Neutrophil (primary cell): ENCODE results near the gene MRPL39.

Source experiments
- H3K27ac ChIP-seq: fragments of 200-600 bp; sonication (generic); 2 replicates; pipeline ENCODE4 v1.5.1; 2016; ENCODE audit warnings: mild to moderate bottlenecking, moderate library complexity
- H3K27me3 ChIP-seq: fragments of 200-600 bp; sonication (generic); 2 replicates; pipeline ENCODE4 v1.6.0; 2016; ENCODE audit warnings: mild to moderate bottlenecking
- H3K36me3 ChIP-seq: fragments of 200-600 bp; sonication (generic); 2 replicates; pipeline ENCODE4 v1.5.1; 2017
- H3K4me1 ChIP-seq, 2 experiments: fragments of 200-600 bp in 1 of 2; sonication (generic) in 1 of 2; 1 replicate in 1 of 2; 2 replicates in 1 of 2; pipeline versions ENCODE4 v1.5.1 to v1.6.1; 2013 to 2016; ENCODE audit warnings: low read depth in 1 of 2, low read length in 1 of 2, mild to moderate bottlenecking in 1 of 2, moderate library complexity in 1 of 2; ENCODE audit not compliant: control insufficient read depth in 1 of 2, insufficient read depth in 1 of 2
- H3K4me3 ChIP-seq, 2 experiments: fragments of 200-600 bp in 1 of 2; sonication (generic) in 1 of 2; 1 replicate in 1 of 2; 2 replicates in 1 of 2; pipeline ENCODE4 v1.5.1; 2013 to 2016; ENCODE audit warnings: low read depth in 1 of 2, low read length in 1 of 2, mild to moderate bottlenecking in 1 of 2, moderate library complexity in 1 of 2
- H3K9me3 ChIP-seq: fragments of 200-600 bp; sonication (generic); 2 replicates; pipeline ENCODE4 v1.5.1; 2016
- CTCF ChIP-seq: fragments of 200-600 bp; sonication (generic); IDR thresholded peaks from 2 replicates; pipeline ENCODE4 v1.5.1; 2016; ENCODE audit warnings: antibody characterized with exemption

The MRPL39 gene

DNA sequence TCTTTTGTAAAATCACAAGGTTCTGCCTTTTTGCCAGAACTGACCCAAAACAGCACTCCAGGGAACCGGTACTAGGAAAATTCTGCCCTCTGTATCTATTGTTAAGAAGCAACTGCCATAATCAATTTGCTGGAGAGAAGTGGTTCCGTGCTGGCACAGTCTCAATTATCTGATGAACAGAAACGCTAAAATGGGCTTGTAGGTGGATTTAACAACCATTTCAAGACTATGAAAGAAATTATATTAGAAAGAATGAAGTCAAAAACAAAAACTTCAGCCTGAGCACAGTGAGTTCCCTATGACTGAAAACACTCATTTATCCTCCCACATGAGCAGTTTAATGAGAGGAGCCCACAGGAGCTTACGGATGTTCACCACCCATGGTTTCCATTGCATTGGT is 36.2 kb upstream of the MRPL39 start:
- no peak overlapping the region for H3K27ac ChIP-seq
- H3K27me3 ChIP-seq, result peaks cover 45% of the 10 kb centered on the region
- TF ChIP-seq CTCF, result no peak
- H3K9me3 ChIP-seq, result no peaks in the 10 kb centered on the region
- H3K36me3 ChIP-seq, result no peaks in the 10 kb centered on the region
- H3K4me1 ChIP-seq, result peaks cover 0 to 13% of the 10 kb centered on the region in 2 experiments
- no peak overlapping the region for H3K4me3 ChIP-seq

- H3K27me3 ChIP-seq, result peaks cover 71% of the 10 kb centered on the region
- H3K4me1 ChIP-seq, result peaks cover 0 to 13% of the 10 kb centered on the region in 2 experiments
- H3K36me3 ChIP-seq, result no peaks in the 10 kb centered on the region
- no peak for TF ChIP-seq CTCF
- no peak overlapping the region for H3K27ac ChIP-seq
- H3K9me3 ChIP-seq, result no peaks in the 10 kb centered on the region
- no peak overlapping the region for H3K4me3 ChIP-seq
Observed at GRCh38 chr21:25640943-25641292, 33.6 kb upstream of the MRPL39 start.

GRCh38 chr21:25640202-25640942 is 33.1 kb upstream of the MRPL39 start:
- H3K27ac ChIP-seq, result no peak overlapping the region
- H3K36me3 ChIP-seq, result no peaks in the 10 kb centered on the region
- peaks cover 71% of the 10 kb centered on the region for H3K27me3 ChIP-seq
- no peak for TF ChIP-seq CTCF
- H3K4me1 ChIP-seq, result peaks cover 0 to 13% of the 10 kb centered on the region in 2 experiments
- H3K4me3 ChIP-seq, result no peak overlapping the region
- no peaks in the 10 kb centered on the region for H3K9me3 ChIP-seq

DNA sequence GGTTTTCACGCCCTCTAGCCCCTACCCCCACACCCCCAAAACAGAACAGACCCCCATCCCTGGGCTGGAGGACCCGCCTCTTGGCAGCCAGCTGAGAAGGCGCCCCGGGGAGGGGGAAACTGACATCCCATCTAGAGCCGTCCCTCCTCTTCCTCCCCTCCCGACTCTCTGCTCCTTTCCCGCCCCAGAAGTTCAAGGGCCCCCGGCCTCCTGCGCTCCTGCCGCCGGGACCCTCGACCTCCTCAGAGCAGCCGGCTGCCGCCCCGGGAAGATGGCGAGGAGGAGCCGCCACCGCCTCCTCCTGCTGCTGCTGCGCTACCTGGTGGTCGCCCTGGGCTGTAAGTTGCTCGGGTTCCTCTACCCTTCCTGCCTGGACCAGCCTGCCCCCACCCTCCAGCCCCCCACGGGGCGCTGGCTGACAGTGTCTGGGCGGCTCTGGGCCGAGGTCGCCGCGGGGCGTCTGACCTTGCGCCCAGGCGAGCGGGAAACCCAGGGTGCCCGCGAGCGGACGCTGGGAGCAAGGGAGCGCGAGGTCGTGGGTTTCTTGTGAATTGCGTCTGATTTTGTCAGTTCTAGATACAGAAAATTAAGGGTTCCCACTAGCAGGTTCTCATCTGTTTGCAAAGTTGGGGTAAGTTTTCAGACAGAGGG is 32.4 kb upstream of the MRPL39 start:
- H3K9me3 ChIP-seq, result no peaks in the 10 kb centered on the region
- H3K4me1 ChIP-seq, result peaks cover 0 to 13% of the 10 kb centered on the region in 2 experiments
- no peak overlapping the region for H3K4me3 ChIP-seq
- no peaks in the 10 kb centered on the region for H3K36me3 ChIP-seq
- TF ChIP-seq CTCF, result no peak
- H3K27ac ChIP-seq, result no peak overlapping the region
- peaks cover 71% of the 10 kb centered on the region for H3K27me3 ChIP-seq

- H3K27ac ChIP-seq, result no peak within 1 kb of the TSS
- TF ChIP-seq CTCF, result no peak
- H3K9me3 ChIP-seq, result no peaks in the 10 kb centered on the region
- H3K4me3 ChIP-seq, result no peak within 1 kb of the TSS
- no peaks in the 10 kb centered on the region for H3K36me3 ChIP-seq
- peaks cover 71% of the 10 kb centered on the region for H3K27me3 ChIP-seq
- peaks cover 0 to 13% of the 10 kb centered on the region in 2 experiments for H3K4me1 ChIP-seq
Observed at GRCh38 chr21:25638660-25639550, 31.6 kb upstream of the MRPL39 start, which contains the start of gene JAM2. Gene JAM2 (plus strand): TSS chr21:25639258. CDS start chr21:25639822, 564 bp downstream.
